Amniotic epithelial cell (primary cell): ENCODE results near the gene CCDC89.

Experiments
- DNase-seq: peaks from one replicate; pipeline ENCODE4 v3.0.0-alpha.2; 2010; ENCODE audit warnings: low read depth

Gene CCDC89

GRCh38 chr11:85685820-85686459, at the start of gene CCDC89:
Gene CCDC89 (minus strand): TSS chr11:85686195. CDS start chr11:85686130, 65 bp downstream.
- DNase-seq: peak; percentile 98

DNA sequence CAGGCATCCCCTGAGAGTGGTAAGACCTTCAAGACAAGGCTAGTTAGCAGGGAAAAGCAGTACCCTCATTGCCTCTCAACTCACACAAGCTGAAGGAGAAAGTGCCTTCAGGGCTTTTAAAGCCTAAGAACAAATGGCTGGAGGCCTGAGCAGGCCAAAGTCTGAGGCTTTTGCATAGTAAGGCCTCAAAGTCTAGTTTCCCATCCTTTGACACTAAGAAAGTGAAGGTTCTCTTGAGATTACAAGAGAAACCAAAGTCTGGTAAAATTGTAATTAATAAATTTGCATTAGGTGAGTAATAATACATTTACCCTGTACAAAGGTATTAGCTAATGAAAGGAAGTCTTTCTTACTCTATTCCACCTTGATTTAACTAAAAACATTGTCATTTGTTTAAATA, 47.0 kb upstream of the CCDC89 start:
- DNase-seq: no peak

DNA sequence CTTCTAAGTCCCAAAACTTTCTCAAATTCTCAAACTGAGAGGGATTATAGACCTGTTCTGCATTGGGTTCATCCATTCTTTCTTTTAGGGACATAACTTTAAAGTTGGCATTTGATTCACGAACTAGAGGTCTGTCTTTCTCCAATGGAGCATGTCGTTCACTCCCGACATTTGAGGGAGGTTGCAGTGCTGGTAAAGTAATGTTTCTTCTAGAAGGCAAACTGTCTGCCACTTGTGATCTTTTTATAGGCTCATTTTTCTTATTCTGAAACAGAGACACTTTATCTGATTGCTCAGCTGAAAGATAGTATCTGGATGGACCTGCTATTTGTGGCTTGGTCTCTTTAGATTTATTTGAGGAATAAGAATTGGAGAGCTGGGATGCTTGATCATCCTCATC, 40.4 kb upstream of the CCDC89 start:
- DNase-seq: no peak

DNA sequence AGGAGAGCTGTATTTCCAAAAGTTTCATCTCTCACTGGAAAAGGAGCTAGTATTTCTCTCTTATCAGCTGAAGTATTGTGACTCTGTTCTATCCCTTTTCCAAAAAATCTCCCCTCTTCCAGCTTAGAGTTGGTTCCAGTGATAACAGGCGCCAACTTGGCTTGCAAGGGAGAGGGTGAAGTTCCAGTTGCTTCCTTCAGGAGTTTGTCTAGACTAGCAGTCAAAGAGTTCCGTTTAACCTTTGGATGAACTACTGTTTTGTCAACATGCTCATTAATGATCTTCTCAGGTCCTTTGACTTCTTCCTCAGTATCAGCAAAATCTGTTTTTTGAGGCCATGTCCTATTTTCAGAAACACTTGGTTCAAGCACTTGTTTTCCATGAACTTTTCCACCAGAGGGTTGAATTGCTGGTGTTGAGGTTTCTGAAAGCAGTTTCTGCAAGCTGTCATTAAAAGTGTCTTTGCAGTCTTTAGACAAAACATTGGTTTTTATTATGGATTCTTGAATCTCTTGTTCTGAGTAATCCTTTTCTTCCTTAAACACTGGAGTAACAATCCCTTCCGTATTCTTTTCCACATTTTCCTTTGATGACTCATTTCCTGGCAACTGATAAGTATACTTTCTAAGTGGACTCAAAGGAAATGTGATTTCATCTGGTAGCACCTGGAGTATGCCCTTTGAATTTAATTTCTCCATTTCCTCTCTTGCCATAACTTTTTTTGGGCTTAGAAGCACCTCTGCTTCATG, 39.7 kb upstream of the CCDC89 start:
- peak; percentile 85 for DNase-seq

- no peak for DNase-seq
These were observed 38.9 kb upstream of the CCDC89 start for GRCh38 chr11:85724748-85725465.

GRCh38 chr11:85723088-85723487, 37.1 kb upstream of the CCDC89 start:
- no peak for DNase-seq

DNA sequence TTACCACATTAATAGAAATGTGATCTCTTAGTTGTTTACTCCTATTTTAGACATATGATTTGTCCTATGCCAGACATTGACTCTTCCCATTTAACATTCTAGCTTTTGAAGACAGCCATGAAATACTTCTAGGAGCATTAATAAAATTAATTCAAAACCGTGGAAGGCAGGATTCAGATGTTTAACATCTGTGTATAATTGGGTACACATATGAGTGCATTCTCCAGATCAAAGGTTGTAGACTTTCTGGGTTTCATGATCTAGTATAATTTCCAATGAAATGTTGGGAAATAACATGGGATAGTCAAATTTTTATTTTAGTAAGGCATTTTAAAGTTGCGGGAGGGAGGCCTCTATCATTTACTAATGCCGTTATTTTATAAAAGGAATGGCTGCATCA, 35.2 kb upstream of the CCDC89 start:
- no peak for DNase-seq

DNA sequence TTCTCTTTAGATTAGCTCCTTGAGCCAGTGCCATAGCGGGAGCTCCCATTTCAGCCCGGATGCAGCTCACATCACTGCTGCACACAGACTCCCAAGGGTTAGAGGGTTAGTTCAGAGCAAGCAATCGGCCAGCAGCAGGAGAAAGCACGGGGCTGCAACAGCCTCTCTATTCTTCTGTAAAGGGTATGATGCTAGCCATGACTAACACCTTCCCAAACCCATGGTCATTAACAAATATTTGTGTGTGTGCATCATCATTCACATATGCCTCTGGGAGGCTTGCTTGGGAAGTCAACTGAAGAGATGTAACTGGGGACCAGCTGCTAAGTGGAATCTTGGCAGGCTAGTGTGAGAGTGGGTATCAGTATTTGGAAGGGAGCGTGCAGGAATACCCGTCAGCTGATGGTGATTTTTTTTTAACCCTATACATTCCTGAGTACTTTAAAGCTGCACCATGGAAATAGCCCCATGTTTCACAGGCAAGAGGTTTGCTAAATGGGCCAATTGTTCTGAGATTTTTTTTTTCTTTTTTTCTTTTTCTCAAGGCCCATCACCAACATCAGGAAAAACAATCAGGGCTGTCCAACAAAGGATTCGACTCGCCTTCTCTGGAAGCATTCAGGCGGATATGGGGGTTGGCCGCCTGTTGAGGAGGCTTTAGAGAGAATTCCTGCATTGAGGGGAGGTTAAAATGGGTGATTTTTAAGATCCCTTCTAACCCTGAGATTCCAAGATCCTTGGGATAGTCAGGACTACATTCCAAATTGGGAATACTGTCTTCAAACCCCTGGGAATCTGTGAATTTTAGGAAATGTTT, 33.2 kb upstream of the CCDC89 start:
- peak; percentile 94 for DNase-seq

DNA sequence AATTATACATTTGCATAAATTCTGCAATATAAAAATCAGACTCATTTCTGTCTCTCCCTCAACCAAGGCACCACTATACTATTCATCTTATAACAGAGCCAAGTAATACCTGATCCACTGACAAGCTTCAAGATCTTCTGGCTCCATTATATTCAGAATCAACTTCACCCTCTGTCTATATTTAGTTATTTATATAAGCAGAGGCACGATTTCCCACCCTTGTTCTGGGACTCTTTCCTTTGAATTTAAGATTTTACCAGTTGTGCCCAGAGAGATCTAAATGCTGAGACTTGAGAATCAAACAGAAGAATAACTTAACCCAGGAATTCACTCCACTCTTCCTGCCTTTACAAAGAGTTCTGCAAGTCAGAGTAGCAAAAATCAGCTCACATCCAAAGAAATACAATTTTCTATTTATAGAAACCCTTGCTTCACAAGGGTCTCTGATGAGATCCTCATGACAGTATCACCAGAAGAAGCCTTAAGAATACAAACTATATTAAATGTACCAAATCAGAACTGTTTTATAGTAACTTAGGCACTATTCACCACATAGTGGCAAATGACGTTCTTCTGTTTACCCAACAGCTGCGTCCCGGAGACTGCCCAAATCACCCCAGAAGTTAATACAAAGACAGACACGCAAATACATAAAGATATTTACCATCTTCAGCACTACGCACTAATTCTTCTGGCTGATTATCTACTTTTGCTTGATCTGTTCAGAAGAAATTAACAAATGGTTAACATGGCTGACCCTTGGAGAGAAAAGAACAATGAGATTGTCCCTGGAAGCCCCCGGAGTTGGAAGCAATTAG, 32.3 kb upstream of the CCDC89 start:
- DNase-seq: no peak

GRCh38 chr11:85717429-85717828, 31.4 kb upstream of the CCDC89 start:
- DNase-seq: no peak

- no peak for DNase-seq
These were observed 27.0 kb upstream of the CCDC89 start for GRCh38 chr11:85712953-85713352.

GRCh38 chr11:85710917-85711316, 24.9 kb upstream of the CCDC89 start:
- peak; percentile 52 for DNase-seq

- no peak for DNase-seq
These were observed 24.1 kb upstream of the CCDC89 start for GRCh38 chr11:85709941-85710702.

GRCh38 chr11:85705800-85706199, 19.8 kb upstream of the CCDC89 start:
- no peak for DNase-seq

DNA sequence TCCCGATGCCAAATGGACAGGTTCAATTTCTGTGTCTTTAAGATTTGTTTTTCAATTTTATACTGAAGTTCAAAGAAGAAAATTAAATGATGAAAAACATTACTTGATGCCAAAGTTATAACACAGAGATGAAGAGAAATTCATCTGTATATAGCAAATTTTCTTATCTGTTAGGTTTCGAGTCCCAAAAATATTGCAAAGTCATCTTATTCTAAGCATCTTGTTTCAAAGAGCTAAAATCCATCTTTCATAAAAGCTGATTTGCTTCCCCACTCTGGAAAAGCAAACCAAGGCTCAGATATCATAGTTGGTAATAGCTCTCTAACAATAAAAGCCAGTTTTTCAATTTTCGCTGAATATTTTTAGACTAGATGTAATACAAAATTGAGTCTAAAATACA, 19.0 kb upstream of the CCDC89 start:
- no peak for DNase-seq

- DNase-seq: no peak
These were observed 14.2 kb upstream of the CCDC89 start for GRCh38 chr11:85699957-85700741.

DNA sequence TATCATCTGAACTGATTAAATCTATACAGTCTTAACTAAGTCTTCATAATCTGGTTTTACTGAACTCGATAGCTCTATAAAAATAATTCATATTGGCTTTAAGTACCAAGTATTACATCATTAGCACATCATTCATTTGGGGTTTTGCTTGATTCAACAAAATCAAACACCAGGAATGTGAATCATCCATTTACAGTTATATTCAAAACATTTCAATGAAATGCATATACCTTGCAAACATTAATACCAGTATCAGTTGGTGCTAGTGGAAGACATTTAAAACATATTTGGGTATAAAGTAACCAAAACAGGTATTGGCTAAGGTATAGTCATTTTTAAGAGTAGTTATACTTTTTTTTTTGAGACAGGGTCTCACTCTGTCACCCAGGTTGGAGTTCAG, 12.2 kb upstream of the CCDC89 start:
- no peak for DNase-seq

GRCh38 chr11:85697747-85698146, 11.8 kb upstream of the CCDC89 start:
- no peak for DNase-seq

- no peak for DNase-seq
These were observed 9.6 kb upstream of the CCDC89 start for GRCh38 chr11:85695546-85695945.
